ENCODE data around the gene USP40.

- TF ChIP-seq CTCF (conservative IDR thresholded peaks at IDR 0.05) (no peak), ZFX (IDR thresholded peaks at IDR 0.05) (no peak)
Measured at GRCh38 chr2:233489143-233489542, 77.4 kb downstream of the USP40 start.

All from C4-2B (cell line).